Spleen (tissue), 13 donors: ENCODE results near the gene ART1. TPM values are rescaled to one million over a fixed set of nuclear protein-coding genes. Genes with fewer than 3 reads are reported as not detected.
"Not testable (repeated sequence)": the region's sequence is repeated elsewhere in the genome, so short reads cannot be mapped to it uniquely, and the experiment has no call there.

Experiments
- DNase-seq: peaks from one replicate; pipeline ENCODE4 v3.0.0-alpha.2; 2020
- H3K27ac ChIP-seq, 8 donors: fragments of 200-600 bp; sonication (generic) in 7 of 8; 1 replicate in 4 of 8; 2 replicates in 4 of 8; pipeline versions ENCODE4 v1.5.0 to v1.8.0; 2016 to 2021; ENCODE audit warnings: inconsistent platforms in 4 of 8, mild to moderate bottlenecking in 4 of 8, moderate library complexity in 1 of 8
- H3K27me3 ChIP-seq, 7 donors: fragments of 200-600 bp; sonication (generic) in 6 of 7; replicated peaks in 1 of 7; 1 replicate in 4 of 7; 2 replicates in 3 of 7; pipeline versions ENCODE4 v1.5.0 to v1.8.0; 2016 to 2021; ENCODE audit warnings: inconsistent platforms in 3 of 7, mild to moderate bottlenecking in 1 of 7
- H3K36me3 ChIP-seq, 6 donors: fragments of 200-600 bp; sonication (generic) in 5 of 6; 1 replicate in 4 of 6; 2 replicates in 2 of 6; pipeline versions ENCODE4 v1.5.0 to v1.8.0; 2016 to 2021; ENCODE audit warnings: inconsistent platforms in 2 of 6
- H3K4me1 ChIP-seq, 6 donors: fragments of 200-600 bp; sonication (generic) in 5 of 6; 1 replicate in 3 of 6; 2 replicates in 3 of 6; pipeline versions ENCODE4 v1.5.0 to v1.8.0; 2016 to 2021; ENCODE audit warnings: inconsistent platforms in 3 of 6
- H3K4me3 ChIP-seq, 8 donors: fragments of 200-600 bp; sonication (generic) in 7 of 8; 1 replicate in 4 of 8; 2 replicates in 4 of 8; pipeline versions ENCODE4 v1.5.0 to v1.8.0; 2016 to 2021; ENCODE audit warnings: inconsistent platforms in 4 of 8, mild to moderate bottlenecking in 4 of 8, moderate library complexity in 2 of 8
- H3K9me3 ChIP-seq, 8 donors: fragments of 200-600 bp; sonication (generic) in 7 of 8; 1 replicate in 4 of 8; 2 replicates in 4 of 8; pipeline versions ENCODE4 v1.5.0 to v1.8.0; 2016 to 2021; ENCODE audit warnings: inconsistent platforms in 4 of 8
- CTCF ChIP-seq, 11 experiments: fragments of 200-600 bp in 7 of 11; fragments of 450-650 bp in 4 of 11; sonication (generic) in 4 of 11; IDR thresholded peaks in 8 of 11; conservative IDR thresholded peaks in 3 of 11; 1 replicate in 7 of 11; 2 replicates in 4 of 11; pipeline versions ENCODE4 v1.4.0 to v1.8.0; 2016 to 2021; ENCODE audit warnings: antibody characterized with exemption in 11 of 11, inconsistent platforms in 4 of 11, mild to moderate bottlenecking in 1 of 11
- POLR2A ChIP-seq, 3 donors: fragments of 450-650 bp; IDR thresholded peaks; one replicate each; pipeline ENCODE4 v1.5.1; 2017; ENCODE audit warnings: antibody characterized with exemption in 3 of 3, mild to moderate bottlenecking in 1 of 3
- POLR2AphosphoS5 ChIP-seq, 3 donors: sonication (generic); formaldehyde crosslinking; IDR thresholded peaks; one replicate each; pipeline ENCODE4 v1.5.1; 2017; ENCODE audit warnings: antibody characterized with exemption in 3 of 3
- WGBS, 5 donors: extraction: QIAGEN DNeasy Blood & Tissue Kit in 3 of 5; methylation state at CpG; one replicate each; pipeline versions ENCODE4 v1.1.5 to v1.1.7; 2013 to 2018; 5-methylcytosine and 5-hydroxymethylcytosine counted together
- intact Hi-C: fragments of 100-400 bp; cut with DNase I; formaldehyde crosslinking; loops from one replicate; pipeline ENCODE4 v1.15.0; 2023; ENCODE audit warnings: low total_unique reads
- long read RNA-seq, 2 donors: transcript quantifications; one replicate each; lab custom pipeline, GENCODE V29; 2026
- polyA plus RNA-seq, 3 donors: library from polyadenylated mRNA; stranded (reverse); fragments of 200-250 nt; gene quantifications; one replicate each; pipeline ENCODE4 v1.2.1, GENCODE V29; 2013
- total RNA-seq, 7 donors: library from RNA; depleted of rRNA in 3 of 7; stranded (reverse); fragments of >200 nt in 3 of 7; fragmentation: NEBNext Ultra II Directional in 4 of 7; extraction: Animal tissue kit (Norgen Biotek cat#: 25700) in 4 of 7; gene quantifications; one replicate each; pipeline versions ENCODE4 v1.1.0 to v1.2.1, GENCODE V29; 2016 to 2021
- donor health status: healthy with polysubstance abuse.
- donor health status: DM: no; HTN: no; CAD: no; lungs with moderate emphysema.
- donor health status: DM: no; HTN: no; CAD: no.
- donor health status: Bipolar disorder and iron deficiency.
- donor health status: healthy.
- donor health status: DM: no; HTN: no; CAD: no.
- donor health status: DM: yes; HTN: yes; CAD: no.

ART1 gene
- total RNA-seq, result not detected
- polyA plus RNA-seq, result not detected
- long read RNA-seq, donor 1, result 0 reads
- long read RNA-seq, donor 2, result 0 reads

- no peak within 1 kb of the TSS for H3K4me3 ChIP-seq
- intact Hi-C loops, result no loop called here
- DNase-seq, result no peak
- 66 to 87% (median 73%) methylated on average over 4 of the region's 4 CpGs for WGBS, 5 donors
- TF ChIP-seq POLR2AphosphoS5 (IDR thresholded peaks at IDR 0.05) (no peak), POLR2A (IDR thresholded peaks at IDR 0.05) (no peak), CTCF (IDR thresholded peaks at IDR 0.05 in 8 of 11, conservative IDR thresholded peaks at IDR 0.05 in 3 of 11) (no peak)
- H3K4me1 ChIP-seq, result peaks cover 6 to 19% (median 15%) of the 10 kb centered on the region in 6 donors
- H3K9me3 ChIP-seq, result no peaks in the 10 kb centered on the region
- H3K27ac ChIP-seq, result no peak within 1 kb of the TSS
- no peaks in the 10 kb centered on the region for H3K36me3 ChIP-seq
- H3K27me3 ChIP-seq, result peaks cover 0 to 61% (median 20%) of the 10 kb centered on the region in 7 donors
Observed at GRCh38 chr11:3644817-3645235, at the start of gene ART1. Gene ART1, plus strand, starts transcription at chr11:3645128. Its CDS starts 14,086 bp downstream, at chr11:3659214.

GRCh38 chr11:3597743-3598142 lies 47.2 kb upstream of the ART1 start:
- H3K4me3 ChIP-seq, H3K36me3 ChIP-seq, intact Hi-C loops, H3K27ac ChIP-seq, DNase-seq, H3K4me1 ChIP-seq, H3K9me3 ChIP-seq, H3K27me3 ChIP-seq: not testable (repeated sequence)
- WGBS, 5 donors, result 91 to 96% (median 95%) methylated on average over 15 of the region's 15 CpGs

- H3K27ac ChIP-seq, H3K27me3 ChIP-seq, intact Hi-C loops, H3K4me1 ChIP-seq, DNase-seq, H3K36me3 ChIP-seq, H3K4me3 ChIP-seq, H3K9me3 ChIP-seq: not testable (repeated sequence)
- WGBS, 5 donors, result 81 to 89% (median 83%) methylated on average over 10 of the region's 10 CpGs
Observed at GRCh38 chr11:3600201-3600600, 44.7 kb upstream of the ART1 start.

GRCh38 chr11:3604167-3604566 lies 40.8 kb upstream of the ART1 start:
- intact Hi-C loops, result no loop called here
- Histone ChIP-seq H3K27ac (no peak overlapping the region), H3K36me3 (no peaks in the 10 kb centered on the region), H3K4me3 (no peak overlapping the region), H3K4me1 (no peaks in the 10 kb centered on the region), H3K27me3 (no peaks in the 10 kb centered on the region), H3K9me3 (no peaks in the 10 kb centered on the region)
- no peak for TF ChIP-seq POLR2A (IDR thresholded peaks at IDR 0.05)
- TF ChIP-seq POLR2AphosphoS5 (IDR thresholded peaks at IDR 0.05), result no peak
- TF ChIP-seq CTCF (IDR thresholded peaks at IDR 0.05 in 8 of 11, conservative IDR thresholded peaks at IDR 0.05 in 3 of 11), result no peak
- 46 to 56% (median 48%) methylated on average over 3 of the region's 3 CpGs for WGBS, 5 donors
- no peak for DNase-seq

GRCh38 chr11:3605283-3605662 lies 39.7 kb upstream of the ART1 start:
- H3K9me3 ChIP-seq, result no peaks in the 10 kb centered on the region
- no peaks in the 10 kb centered on the region for H3K27me3 ChIP-seq
- no peaks in the 10 kb centered on the region for H3K36me3 ChIP-seq
- H3K27ac ChIP-seq, result no peak overlapping the region
- TF ChIP-seq POLR2AphosphoS5 (IDR thresholded peaks at IDR 0.05) (no peak), POLR2A (IDR thresholded peaks at IDR 0.05) (no peak), CTCF (IDR thresholded peaks at IDR 0.05 in 8 of 11, conservative IDR thresholded peaks at IDR 0.05 in 3 of 11) (no peak)
- no peak overlapping the region for H3K4me3 ChIP-seq
- intact Hi-C loops, result no loop called here
- DNase-seq, result no peak
- H3K4me1 ChIP-seq, result no peaks in the 10 kb centered on the region
- WGBS, 5 donors, result 90 to 94% (median 92%) methylated on average over 3 of the region's 3 CpGs
